HG02798 (cell line): Measurements from ENCODE around the gene CCDC192.

Experiments used
- ATAC-seq: cut with Tn5 transposase; IDR thresholded peaks from one replicate; pipeline ENCODE4 v1.9.1; 2021; ENCODE audit warnings: mild to moderate bottlenecking; ENCODE audit not compliant: unreplicated experiment, poor library complexity

CCDC192 gene

DNA sequence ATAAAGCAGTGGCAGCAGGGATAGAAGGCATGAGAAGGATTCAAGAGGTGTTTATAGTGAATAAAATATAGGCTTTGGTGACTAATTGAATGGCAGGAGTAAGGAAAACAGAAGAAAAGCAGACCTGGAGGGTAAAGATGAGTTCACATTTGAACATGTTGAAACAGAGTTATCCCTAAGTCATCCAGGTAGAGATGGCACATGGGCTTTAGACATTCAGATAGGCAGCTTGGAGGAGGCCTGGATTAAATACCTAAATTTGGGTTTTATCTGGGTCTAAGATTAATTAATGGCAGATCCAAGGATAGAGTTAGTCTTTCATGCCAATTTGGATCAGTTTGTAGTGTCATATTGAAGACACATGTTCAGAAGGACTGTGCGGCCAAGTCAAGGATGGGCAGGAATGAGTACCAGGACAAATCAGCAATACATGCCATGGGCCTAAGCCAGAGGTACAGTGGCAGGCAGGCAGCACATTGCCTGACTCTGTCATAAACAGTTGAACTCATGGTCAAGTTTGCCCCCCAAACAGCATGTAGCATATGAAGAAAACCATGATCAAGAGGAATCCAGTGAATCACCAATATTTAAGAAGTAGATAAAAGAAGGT is 264.9 kb downstream of the CCDC192 start:
- no peak for ATAC-seq

DNA sequence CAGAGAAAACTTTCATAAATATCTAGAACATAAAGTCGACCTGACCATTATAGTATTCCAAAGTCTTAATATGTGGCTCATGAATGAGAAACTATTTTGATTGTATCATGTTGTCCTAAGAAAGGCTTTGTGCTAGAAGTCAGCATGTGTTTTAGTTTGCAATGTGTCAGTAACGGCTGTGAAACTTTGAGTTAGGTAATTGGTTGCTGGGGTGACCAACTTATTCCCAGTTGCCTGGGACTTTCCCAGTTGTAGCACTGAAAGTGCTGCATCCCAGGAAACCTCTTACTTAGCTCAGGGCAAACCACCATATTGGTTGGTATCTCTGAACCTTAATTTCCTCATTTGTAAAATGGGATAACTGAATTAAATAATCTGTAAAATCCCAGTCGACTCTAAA is 265.8 kb downstream of the CCDC192 start:
- no peak for ATAC-seq

DNA sequence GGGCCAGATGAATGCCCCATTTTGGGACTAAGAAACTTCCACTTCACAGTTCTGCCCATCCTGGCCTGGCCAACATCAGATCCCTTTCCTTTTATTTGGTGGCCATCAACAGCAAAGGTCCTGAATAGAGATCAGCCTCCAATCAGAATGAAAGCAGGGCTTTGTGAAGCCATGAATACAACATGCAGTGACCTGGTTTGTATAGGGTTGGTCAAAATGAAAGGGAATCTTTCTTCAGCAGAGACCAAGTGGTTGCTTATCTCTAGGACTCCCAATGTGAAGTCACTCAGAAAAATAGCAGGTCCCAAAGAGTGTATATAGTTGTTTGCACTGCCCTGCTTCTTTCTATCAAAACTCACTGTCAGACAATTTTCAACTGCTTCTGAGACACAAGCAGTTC is 266.5 kb downstream of the CCDC192 start:
- ATAC-seq, result no peak

GRCh38 chr5:127970081-127970480 is 266.9 kb downstream of the CCDC192 start:
- no peak for ATAC-seq

DNA sequence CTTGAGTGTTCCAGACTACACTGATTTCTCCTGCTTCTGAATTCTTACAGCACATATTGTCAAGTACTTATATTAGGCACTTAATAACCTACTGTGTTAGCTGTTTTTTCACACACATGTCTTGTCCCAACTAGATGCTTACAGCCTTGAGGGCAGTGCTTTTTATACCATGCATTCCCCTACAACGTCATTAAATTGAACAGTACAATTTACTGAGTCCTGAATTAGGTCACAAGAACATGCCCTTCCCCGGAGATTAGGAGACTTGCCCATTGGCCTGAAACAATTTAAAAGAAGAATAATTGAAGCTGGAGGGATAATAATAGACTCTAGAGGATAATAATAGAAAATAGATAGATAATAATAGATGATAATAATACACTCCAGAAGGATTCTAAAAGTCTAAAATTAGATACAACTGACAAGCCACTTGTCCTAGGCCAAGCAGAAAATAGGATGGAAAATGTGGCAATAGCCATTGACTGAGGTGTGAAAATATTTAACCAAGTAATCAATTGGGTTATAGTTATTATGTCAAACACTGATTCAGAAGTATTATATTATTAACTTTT is 267.7 kb downstream of the CCDC192 start:
- ATAC-seq, result no peak

DNA sequence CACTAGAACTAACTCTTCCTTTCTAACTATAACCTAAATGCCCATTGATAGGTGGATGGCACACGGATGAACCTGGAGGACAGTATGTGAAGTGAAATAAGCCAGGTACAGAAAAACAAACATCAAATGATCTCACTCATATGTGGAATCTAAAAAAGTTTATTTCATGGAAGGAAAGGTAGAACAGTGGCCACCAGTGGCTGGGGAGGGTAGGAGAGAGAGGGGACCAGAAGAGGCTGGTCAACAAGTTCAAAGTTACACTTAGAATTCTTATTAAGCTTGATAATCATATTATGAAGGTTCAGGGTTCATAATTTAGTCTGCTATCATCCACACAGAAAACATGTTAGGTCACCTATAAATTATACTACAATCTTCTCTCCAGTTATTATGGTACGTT is 272.8 kb downstream of the CCDC192 start:
- no peak for ATAC-seq

GRCh38 chr5:127976525-127976924 is 273.3 kb downstream of the CCDC192 start:
- ATAC-seq, result no peak

- ATAC-seq, result no peak
Observed at GRCh38 chr5:127976991-127977717, 274.0 kb downstream of the CCDC192 start.

DNA sequence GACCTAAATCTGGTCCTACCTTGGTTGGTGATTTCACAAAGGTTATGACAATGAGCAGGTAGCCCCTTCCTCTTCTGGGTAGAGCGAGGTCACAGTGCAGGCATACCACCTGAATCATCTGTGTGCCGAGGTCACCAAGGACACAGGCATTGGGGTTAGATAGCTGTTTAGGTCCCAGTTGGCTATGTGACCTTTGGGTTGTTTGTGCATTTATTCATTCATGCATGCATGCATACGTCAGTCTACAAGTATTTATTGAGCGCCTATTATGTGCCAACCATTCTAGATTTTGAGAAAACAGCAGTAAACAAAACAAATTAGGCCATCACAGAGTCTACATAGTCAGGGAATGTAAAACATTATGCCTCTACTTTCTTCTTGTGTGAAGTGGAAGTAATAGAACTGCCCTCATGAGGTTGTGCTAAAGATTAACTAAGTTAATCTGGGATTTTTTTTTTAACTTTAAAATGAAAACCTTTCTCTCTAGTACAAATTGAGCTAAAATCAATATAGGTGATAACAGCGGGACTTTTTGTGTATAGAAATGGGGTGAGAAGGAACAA is 275.6 kb downstream of the CCDC192 start:
- ATAC-seq, result no peak

DNA sequence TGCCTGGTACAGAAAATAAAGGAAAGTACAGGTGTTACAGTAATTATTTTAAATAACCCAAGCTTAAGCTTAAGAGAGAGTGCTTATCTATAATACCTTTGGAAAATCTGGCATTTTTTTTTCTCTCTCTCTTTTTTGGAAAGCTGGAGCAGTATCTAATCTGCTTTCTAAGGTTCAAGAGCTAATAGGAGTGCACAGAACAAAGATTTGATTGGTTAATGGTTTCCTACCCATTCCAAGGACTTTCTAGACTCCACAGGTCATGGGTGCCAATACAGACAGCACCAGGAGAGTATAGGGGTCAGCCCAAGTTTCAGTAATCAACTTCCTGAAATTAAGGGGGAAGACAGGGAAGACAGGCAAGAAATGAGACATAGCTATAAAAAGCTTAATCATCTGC is 276.3 kb downstream of the CCDC192 start:
- ATAC-seq, result no peak

DNA sequence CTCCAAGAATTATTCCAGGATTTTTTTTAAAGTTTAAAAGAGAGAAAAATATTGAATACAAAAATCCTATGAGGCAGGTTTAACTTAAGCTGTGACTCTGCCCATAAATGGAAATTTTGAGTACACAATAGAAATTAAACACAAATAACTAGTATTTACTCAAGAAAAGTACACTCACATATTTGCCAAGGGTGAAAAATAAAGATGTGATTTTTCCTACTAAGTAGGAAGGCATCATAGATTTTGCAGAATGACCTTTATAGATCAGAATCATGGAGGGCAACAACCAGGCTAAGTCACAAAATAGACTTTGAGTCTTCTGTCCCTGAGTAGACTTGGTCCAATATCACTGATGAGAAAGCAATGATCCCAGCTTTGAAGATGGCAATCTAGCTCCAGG is 277.7 kb downstream of the CCDC192 start:
- ATAC-seq, result no peak

DNA sequence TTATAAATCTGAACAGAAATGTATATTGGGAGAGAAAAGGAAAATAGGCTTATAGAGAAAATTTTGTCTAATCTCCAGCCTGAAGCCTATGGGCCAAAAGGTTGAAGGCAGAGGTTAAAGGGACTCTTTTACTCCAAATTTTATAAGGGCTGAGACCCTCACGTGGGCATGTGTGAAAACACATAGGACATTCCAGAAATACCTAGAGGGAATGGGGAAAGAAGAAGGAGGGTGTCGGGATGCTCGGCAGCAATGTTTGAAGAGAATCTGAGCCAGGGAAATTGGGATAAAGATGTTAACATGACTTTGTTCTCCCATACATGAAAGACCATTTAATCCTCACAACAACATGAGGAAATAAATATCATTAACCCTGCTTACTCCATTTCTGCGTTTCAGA is 278.3 kb downstream of the CCDC192 start:
- ATAC-seq, result no peak

GRCh38 chr5:127985811-127986325 is 282.7 kb downstream of the CCDC192 start:
- no peak for ATAC-seq

DNA sequence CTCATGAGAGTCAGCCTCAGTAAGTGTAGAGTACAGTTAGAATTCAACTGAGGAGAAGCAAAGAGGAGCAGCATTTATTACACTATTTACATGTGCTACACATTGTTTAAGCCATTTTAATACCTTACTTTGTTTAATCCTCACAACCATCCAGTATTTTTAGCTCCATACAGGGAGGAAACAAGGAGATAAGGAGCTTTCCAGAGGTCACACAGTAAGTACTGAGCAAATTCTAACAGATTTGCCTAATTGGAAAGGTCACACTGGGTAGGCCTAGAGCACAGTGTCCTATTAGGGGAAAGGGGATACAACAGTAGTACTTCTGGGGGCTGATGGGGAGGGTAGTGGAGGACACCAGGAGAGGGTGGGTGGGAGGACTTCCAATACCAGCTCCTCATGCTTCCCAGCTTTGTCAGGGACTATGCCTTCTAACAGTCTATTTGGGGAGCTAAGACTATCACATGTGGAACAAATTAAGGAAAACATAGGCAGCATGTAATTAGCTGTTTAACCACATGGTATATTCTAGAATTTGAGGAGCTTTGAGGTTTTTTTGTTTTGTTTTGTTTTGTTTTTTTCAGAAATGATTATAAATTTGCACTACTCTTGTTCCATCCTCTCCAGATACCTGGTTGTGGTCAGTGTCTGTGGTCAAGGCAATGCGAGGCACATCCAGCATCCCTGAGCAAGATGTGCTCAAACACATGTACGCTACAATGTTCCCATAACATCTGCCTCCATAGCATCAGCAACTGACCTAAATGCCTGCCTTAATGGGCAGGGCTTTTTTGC is 284.4 kb downstream of the CCDC192 start:
- ATAC-seq, result no peak

- ATAC-seq, result no peak
Observed at GRCh38 chr5:127988146-127988760, 285.1 kb downstream of the CCDC192 start.
